ENCODE measurements around the gene WFIKKN2.

GRCh38 chr17:50829332-50829731 lies 6.1 kb upstream of the WFIKKN2 start:
- TF ChIP-seq TARDBP (IDR thresholded peaks at IDR 0.05), result no peak
- TF ChIP-seq BHLHE40 (IDR thresholded peaks at IDR 0.05; ENCODE audit: borderline replicate concordance), result no peak
- TF ChIP-seq, protein P1, sequence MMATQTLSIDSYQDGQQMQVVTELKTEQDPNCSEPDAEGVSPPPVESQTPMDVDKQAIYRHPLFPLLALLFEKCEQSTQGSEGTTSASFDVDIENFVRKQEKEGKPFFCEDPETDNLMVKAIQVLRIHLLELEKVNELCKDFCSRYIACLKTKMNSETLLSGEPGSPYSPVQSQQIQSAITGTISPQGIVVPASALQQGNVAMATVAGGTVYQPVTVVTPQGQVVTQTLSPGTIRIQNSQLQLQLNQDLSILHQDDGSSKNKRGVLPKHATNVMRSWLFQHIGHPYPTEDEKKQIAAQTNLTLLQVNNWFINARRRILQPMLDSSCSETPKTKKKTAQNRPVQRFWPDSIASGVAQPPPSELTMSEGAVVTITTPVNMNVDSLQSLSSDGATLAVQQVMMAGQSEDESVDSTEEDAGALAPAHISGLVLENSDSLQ (IDR thresholded peaks at IDR 0.05), result no peak
- no peak for TF ChIP-seq ELF4 (IDR thresholded peaks at IDR 0.05)
- TF ChIP-seq SUZ12 (IDR thresholded peaks at IDR 0.05), result no peak
- no peak for TF ChIP-seq FOXM1 (IDR thresholded peaks at IDR 0.05; ENCODE audit: borderline replicate concordance)
- no peak for TF ChIP-seq FOXA1 (IDR thresholded peaks at IDR 0.05)
- no peak for TF ChIP-seq CTBP1 (IDR thresholded peaks at IDR 0.05; ENCODE audit: borderline replicate concordance)
- no peak for TF ChIP-seq FOXK2 (IDR thresholded peaks at IDR 0.05)

All from HEK293T (cell line).